Subcutaneous abdominal adipose tissue (tissue), 5 donors: ENCODE measurements around the gene KRT80.

Experiments
- H3K27ac ChIP-seq: one replicate; pipeline ENCODE4 v1.7.0; 2013; ENCODE audit warnings: low read depth, mild to moderate bottlenecking, inconsistent platforms, low read length, moderate library complexity
- H3K27me3 ChIP-seq, 5 donors: one replicate each; pipeline ENCODE4 v1.7.0; 2013; ENCODE audit warnings: low read length in 5 of 5, inconsistent platforms in 1 of 5; ENCODE audit not compliant: control insufficient read depth in 5 of 5, insufficient read depth in 4 of 5
- H3K36me3 ChIP-seq, 5 donors: one replicate each; pipeline ENCODE4 v1.7.0; 2013; ENCODE audit warnings: low read length in 5 of 5; ENCODE audit not compliant: control insufficient read depth in 5 of 5, insufficient read depth in 5 of 5
- H3K4me1 ChIP-seq, 5 donors: one replicate each; pipeline ENCODE4 v1.7.0; 2013; ENCODE audit warnings: low read length in 5 of 5, mild to moderate bottlenecking in 3 of 5, moderate library complexity in 1 of 5; ENCODE audit not compliant: control insufficient read depth in 5 of 5, insufficient read depth in 5 of 5
- H3K4me3 ChIP-seq, 5 donors: one replicate each; pipeline ENCODE4 v1.7.0; 2013; ENCODE audit warnings: low read length in 5 of 5, low read depth in 1 of 5
- H3K9ac ChIP-seq, 5 donors: one replicate each; pipeline ENCODE4 v1.7.0; 2013; ENCODE audit warnings: low read length in 5 of 5, mild to moderate bottlenecking in 4 of 5, moderate library complexity in 3 of 5
- H3K9me3 ChIP-seq, 5 donors: one replicate each; pipeline ENCODE4 v1.7.0; 2013; ENCODE audit warnings: low read length in 5 of 5; ENCODE audit not compliant: control insufficient read depth in 5 of 5
- donor health status: healthy.
- donor health status: healthy.
- donor health status: healthy.
- donor health status: healthy.
- donor health status: healthy.

KRT80 gene

DNA sequence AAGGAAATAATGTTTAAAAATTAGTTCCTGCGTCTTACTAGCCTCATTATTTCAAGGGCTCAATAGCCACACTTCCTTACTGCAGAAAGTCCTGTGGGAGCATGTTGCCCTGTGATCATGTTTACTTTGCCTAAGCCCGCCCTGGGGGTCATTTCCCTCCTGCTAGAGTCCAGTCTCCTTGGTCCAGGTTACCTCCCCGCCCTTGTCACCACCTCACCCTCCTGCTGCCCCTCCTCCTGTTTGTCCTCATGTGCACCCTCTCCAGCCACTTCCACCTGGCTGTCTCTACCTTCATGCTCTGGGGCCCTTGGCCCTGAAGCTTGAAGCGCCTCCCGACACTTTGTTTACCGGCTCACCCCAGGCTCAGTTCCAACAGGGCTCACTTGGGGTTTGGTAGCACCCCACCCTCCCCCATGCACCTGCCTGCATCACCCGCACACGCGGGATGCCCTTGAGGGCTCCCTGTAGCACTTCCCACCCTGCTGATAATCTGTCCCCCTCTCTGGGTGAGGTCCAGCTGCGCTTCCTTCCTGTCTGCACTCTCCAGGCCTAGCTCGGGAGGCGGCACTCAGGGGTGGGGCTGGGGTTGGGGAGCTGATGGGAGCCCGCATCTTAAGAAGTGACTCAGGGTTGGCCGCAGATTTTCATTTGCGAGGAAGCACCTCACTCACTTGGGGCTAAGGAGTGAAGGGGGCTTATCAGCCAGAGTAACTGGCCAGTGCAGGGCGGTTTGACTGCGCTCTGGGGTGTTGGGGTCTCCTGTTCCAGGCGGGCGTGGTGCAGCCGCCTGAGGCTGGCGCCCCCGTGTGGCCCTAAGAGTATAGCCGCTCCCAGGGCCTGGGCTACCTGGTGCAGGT is 72.2 kb downstream of the KRT80 start:
- Histone ChIP-seq H3K36me3 (no peaks in the 10 kb centered on the region), H3K4me3 (no peak overlapping the region), H3K9me3 (no peaks in the 10 kb centered on the region), H3K4me1 (peaks cover 0 to 10% (median 5%) of the 10 kb centered on the region in 5 donors), H3K27ac (no peak overlapping the region), H3K9ac (no peak overlapping the region), H3K27me3 (peaks cover 11 to 26% (median 20%) of the 10 kb centered on the region in 5 donors)
